HepG2 (cell line): ENCODE measurements around the gene SLC39A8. TPM values are rescaled to one million over a fixed set of nuclear protein-coding genes. Genes with fewer than 3 reads are reported as not detected.
"Not testable (repeated sequence)": the region's sequence is repeated elsewhere in the genome, so short reads cannot be mapped to it uniquely, and the experiment has no call there.

ENCODE experiments used
- ATAC-seq: fragments of 200-7000 bp; cut with Tn5 transposase; 3 replicates; pipeline ENCODE4 v1.9.1; 2020; ENCODE audit warnings: mild to moderate bottlenecking, moderate library complexity
- BruUV-seq: library from RNA; stranded (reverse); fragments of 400-500 nt; replicated peaks from 2 replicates; lab custom pipeline; 2021; lab: Mats Ljungman, UMichigan
- CTCF ChIA-PET: fragments of 300-600 bp; formaldehyde crosslinking; extraction: SDS; loops from one replicate; lab custom pipeline; 2021; ENCODE audit warnings: low total read pairs, inconsistent platforms, low intra/inter-chr PET ratio; lab: Yijun Ruan, JAX
- POLR2A ChIA-PET: fragments of 350-600 bp; sonication (Branson Sonifier 250); formaldehyde crosslinking; loops from one replicate; lab custom pipeline; 2020; ENCODE audit warnings: antibody characterized with exemption, inconsistent platforms; lab: Yijun Ruan, JAX
- DNase-seq: peaks from one replicate; pipeline ENCODE4 v3.0.0-alpha.2; 2015; ENCODE audit warnings: low spot score
- FAIRE-seq: peaks from 3 replicates; lab custom pipeline; 2011; peaks lifted over from hg19 to GRCh38; lab: Jason Lieb, UNC
- H2AFZ ChIP-seq: one replicate; pipeline ENCODE4 v1.6.1; 2011; ENCODE audit warnings: low read length, inconsistent platforms
- H3K27ac ChIP-seq: fragments of 300-600 bp; 3 replicates; pipeline ENCODE4 v1.8.0; 2011; ENCODE audit warnings: mixed run types, mild to moderate bottlenecking, mixed read lengths, low read length, inconsistent platforms; ENCODE audit not compliant: insufficient read depth; ENCODE audit errors: extremely low read length
- H3K27me3 ChIP-seq, 2 experiments: fragments of 200-600 bp in 1 of 2; 2 replicates in 1 of 2; 3 replicates in 1 of 2; pipeline versions ENCODE4 v1.6.0 to v1.8.0; 2011; ENCODE audit warnings: low read length in 2 of 2, mild to moderate bottlenecking in 2 of 2, moderate library complexity in 2 of 2, inconsistent platforms in 1 of 2; ENCODE audit not compliant: insufficient read depth in 2 of 2, control insufficient read depth in 1 of 2
- H3K36me3 ChIP-seq, 2 experiments: fragments of 200-600 bp in 1 of 2; replicated peaks in 1 of 2; 2 replicates in 1 of 2; 3 replicates in 1 of 2; pipeline versions ENCODE4 v1.5.1 to v1.8.0; 2011; ENCODE audit warnings: low read length in 2 of 2, inconsistent platforms in 1 of 2; ENCODE audit not compliant: insufficient read depth in 2 of 2, control insufficient read depth in 1 of 2
- H3K4me1 ChIP-seq: 2 replicates; pipeline ENCODE4 v1.5.1; 2012; ENCODE audit warnings: low read length, inconsistent platforms; ENCODE audit not compliant: insufficient read depth
- H3K4me2 ChIP-seq: 2 replicates; pipeline ENCODE4 v1.6.0; 2011; ENCODE audit warnings: low read depth, low read length, inconsistent platforms
- H3K4me3 ChIP-seq, 3 experiments: fragments of 200-600 bp in 1 of 3; sonication (generic), shearing (Covaris generic) in 1 of 3; replicated peaks in 1 of 3; 2 replicates each; pipeline ENCODE4 v1.5.1; 2011 to 2016; ENCODE audit warnings: low read length in 3 of 3, inconsistent platforms in 2 of 3, low read depth in 2 of 3, mild to moderate bottlenecking in 2 of 3, control low read depth in 1 of 3, mixed read lengths in 1 of 3; ENCODE audit not compliant: insufficient read depth in 1 of 3
- H3K79me2 ChIP-seq: one replicate; pipeline ENCODE4 v1.6.1; 2011; ENCODE audit warnings: low read length, inconsistent platforms; ENCODE audit not compliant: insufficient read depth
- H3K9ac ChIP-seq: 2 replicates; pipeline ENCODE4 v1.6.0; 2011; ENCODE audit warnings: mild to moderate bottlenecking, low read depth, low read length, inconsistent platforms; ENCODE audit not compliant: insufficient read depth
- H3K9me3 ChIP-seq: 2 replicates; pipeline ENCODE4 v1.5.1; 2012; ENCODE audit warnings: mild to moderate bottlenecking, low read length
- H4K20me1 ChIP-seq: 2 replicates; pipeline ENCODE4 v1.6.0; 2011; ENCODE audit warnings: inconsistent platforms, mild to moderate bottlenecking, low read length, moderate library complexity; ENCODE audit not compliant: insufficient read depth
- CEBPZ ChIP-seq: IDR thresholded peaks from 2 replicates; pipeline ENCODE4 v1.6.1; 2012; ENCODE audit warnings: low read length, improper control_type of control experiment
- PBX3 ChIP-seq: sonication (generic); formaldehyde crosslinking; IDR thresholded peaks from 2 replicates; pipeline ENCODE4 v1.8.1; 2023; ENCODE audit warnings: missing genetic modification reagents, inconsistent platforms, borderline replicate concordance
- SPEN ChIP-seq: sonication (generic); formaldehyde crosslinking; IDR thresholded peaks from 2 replicates; pipeline ENCODE4 v1.5.1; 2020; ENCODE audit warnings: low read depth, mild to moderate bottlenecking, missing genetic modification reagents
- STAG1 ChIP-seq: sonication (generic); formaldehyde crosslinking; IDR thresholded peaks from 2 replicates; pipeline ENCODE4 v1.4.0; 2020; ENCODE audit warnings: missing genetic modification reagents
- ZNF121 ChIP-seq: sonication (generic); formaldehyde crosslinking; IDR thresholded peaks from 2 replicates; pipeline ENCODE4 v1.5.0; 2020; ENCODE audit warnings: mild to moderate bottlenecking, missing genetic modification reagents
- ZNF672 ChIP-seq: sonication (generic); formaldehyde crosslinking; IDR thresholded peaks from 2 replicates; pipeline ENCODE4 v1.8.1; 2022; ENCODE audit warnings: missing genetic modification reagents
- ZNF703 ChIP-seq: sonication (generic); formaldehyde crosslinking; IDR thresholded peaks from 2 replicates; pipeline ENCODE4 v1.5.1; 2020; ENCODE audit warnings: missing genetic modification reagents, mild to moderate bottlenecking, moderate library complexity, borderline replicate concordance
- WGBS: methylation state at CpG from one replicate; pipeline ENCODE4 v1.1.6; 2017; ENCODE audit warnings: low lambda C conversion rate; 5-methylcytosine and 5-hydroxymethylcytosine counted together
- in situ Hi-C: cut with HindIII; loops from 2 replicates; pipeline ENCODE4 v1.10.0; 2017; ENCODE audit warnings: low pct_unique_long_range_greater_than_20kb; ENCODE audit not compliant: extremely low pct_ligation_motif_present
- intact Hi-C: fragments of 100-400 bp; cut with micrococcal nuclease; formaldehyde crosslinking; loops from one replicate; pipeline ENCODE4 v1.10.0; 2022; ENCODE audit not compliant: unreplicated experiment
- polyA plus RNA-seq, 8 experiments: library from polyadenylated mRNA; depleted of rRNA in 3 of 8; stranded (reverse) in 7 of 8; unstranded in 1 of 8; fragments of >200 nt; fragmentation: Illumina TruSeq in 4 of 8; extraction: Trizol in 4 of 8; gene quantifications; 2 replicates each; pipeline versions ENCODE4 v1.2.1 to v1.2.3, GENCODE V29; 2011 to 2016; ENCODE audit warnings: low read depth in 4 of 8, missing spikeins in 1 of 8, mixed read lengths in 1 of 8; ENCODE audit not compliant: insufficient read depth in 1 of 8
- total RNA-seq, 5 experiments: library from RNA; depleted of rRNA; stranded (reverse); fragments of >200 nt; fragmentation: Illumina TruSeq; extraction: Trizol; gene quantifications; 2 replicates each; pipeline ENCODE4 v1.2.3, GENCODE V29; 2016; ENCODE audit warnings: low read depth in 1 of 5

SLC39A8 gene
- total and polyA plus RNA-seq, 2 of the 13 experiments (the other 11 are each of a cell fraction or from before 2014, with no cell fraction given) = 0.22 to 0.38 TPM

- no peak for TF ChIP-seq CEBPZ
- TF ChIP-seq ZNF121 (CRISPR knock-in tag) = no peak
- TF ChIP-seq SPEN (CRISPR knock-in tag) = no peak
- no peak for TF ChIP-seq STAG1 (CRISPR knock-in tag)
- TF ChIP-seq ZNF703 = no peak
- no peak for TF ChIP-seq ZNF672 (CRISPR knock-in tag)
- no peak for TF ChIP-seq PBX3 (CRISPR knock-in tag)
Measured at GRCh38 chr4:102244878-102245535, 100.3 kb downstream of the SLC39A8 start (continued).

- H2AFZ ChIP-seq, H3K4me1 ChIP-seq, in situ Hi-C loops, intact Hi-C loops, BruUV-seq, CTCF ChIA-PET, POLR2A ChIA-PET, H3K9me3 ChIP-seq, H3K27me3 ChIP-seq, FAIRE-seq, H4K20me1 ChIP-seq, H3K36me3 ChIP-seq, H3K27ac ChIP-seq, H3K4me3 ChIP-seq, ATAC-seq, H3K9ac ChIP-seq, H3K4me2 ChIP-seq, DNase-seq, H3K79me2 ChIP-seq: not testable (repeated sequence)
- WGBS = 12% methylated on average over 5 of the region's 5 CpGs
Measured at GRCh38 chr4:102243296-102243695, 102.0 kb downstream of the SLC39A8 start.
